CD1c-positive myeloid dendritic cell (primary cell): ENCODE results near the gene XPR1.
"Not testable (repeated sequence)": the region's sequence is repeated elsewhere in the genome, so short reads cannot be mapped to it uniquely, and the experiment has no call there.

ENCODE experiments used
- DNase-seq: peaks from one replicate; pipeline ENCODE4 v3.0.0-alpha.2; 2016; ENCODE audit errors: extremely low spot score

XPR1 gene

GRCh38 chr1:180722586-180722985 lies 90.8 kb downstream of the XPR1 start:
- no peak for DNase-seq

GRCh38 chr1:180724055-180724454 lies 92.2 kb downstream of the XPR1 start:
- DNase-seq: no peak

GRCh38 chr1:180726024-180726423 lies 94.2 kb downstream of the XPR1 start:
- DNase-seq: not testable (repeated sequence)

- not testable (repeated sequence) for DNase-seq
Observed at GRCh38 chr1:180727751-180728150, 95.9 kb downstream of the XPR1 start.

GRCh38 chr1:180728472-180729106 lies 96.8 kb downstream of the XPR1 start:
- no peak for DNase-seq

GRCh38 chr1:180731131-180731530 lies 99.3 kb downstream of the XPR1 start:
- DNase-seq: no peak

- DNase-seq: no peak
Observed at GRCh38 chr1:180732866-180733265, 101.0 kb downstream of the XPR1 start.

- no peak for DNase-seq
Observed at GRCh38 chr1:180734366-180734765, 102.5 kb downstream of the XPR1 start.

- no peak for DNase-seq
Observed at GRCh38 chr1:180742663-180743062, 110.8 kb downstream of the XPR1 start.

- no peak for DNase-seq
Observed at GRCh38 chr1:180743868-180744267, 112.0 kb downstream of the XPR1 start.

- no peak for DNase-seq
Observed at GRCh38 chr1:180745098-180745497, 113.3 kb downstream of the XPR1 start.

GRCh38 chr1:180751921-180752320 lies 120.1 kb downstream of the XPR1 start:
- no peak for DNase-seq

- DNase-seq: no peak
Observed at GRCh38 chr1:180754453-180754852, 122.6 kb downstream of the XPR1 start.

- no peak for DNase-seq
Observed at GRCh38 chr1:180757657-180758056, 125.8 kb downstream of the XPR1 start.

- no peak for DNase-seq
Observed at GRCh38 chr1:180762796-180763195, 131.0 kb downstream of the XPR1 start.

GRCh38 chr1:180765151-180765550 lies 133.3 kb downstream of the XPR1 start:
- no peak for DNase-seq

GRCh38 chr1:180769889-180770288 lies 138.1 kb downstream of the XPR1 start:
- no peak for DNase-seq

- no peak for DNase-seq
Observed at GRCh38 chr1:180773210-180773865, 141.5 kb downstream of the XPR1 start.

- DNase-seq: no peak
Observed at GRCh38 chr1:180775801-180776200, 144.0 kb downstream of the XPR1 start.

GRCh38 chr1:180777072-180777689 lies 145.4 kb downstream of the XPR1 start:
- DNase-seq: no peak

GRCh38 chr1:180778782-180779398 lies 147.1 kb downstream of the XPR1 start:
- DNase-seq: no peak

- no peak for DNase-seq
Observed at GRCh38 chr1:180779584-180779983, 147.8 kb downstream of the XPR1 start.

- no peak for DNase-seq
Observed at GRCh38 chr1:180781718-180782117, 149.9 kb downstream of the XPR1 start.
